SK-N-SH (cell line): ENCODE measurements around the gene GALM. TPM values are rescaled to one million over a fixed set of nuclear protein-coding genes. Genes with fewer than 3 reads are reported as not detected.

Source experiments
- CTCF ChIA-PET: fragments of 300-600, 350-600 bp; formaldehyde crosslinking; extraction: SDS; loops from one replicate; lab custom pipeline; 2021; lab: Yijun Ruan, JAX
- POLR2A ChIA-PET: fragments of 350-600 bp; sonication (Branson Sonifier 250); formaldehyde crosslinking; extraction: SDS; loops from one replicate; lab custom pipeline; 2020; ENCODE audit warnings: antibody characterized with exemption, inconsistent platforms; lab: Yijun Ruan, JAX
- DNase-seq: peaks from one replicate; pipeline ENCODE4 v3.0.0; 2012
- H2AFZ ChIP-seq: fragments of 200-600 bp; sonication (generic); 2 replicates; pipeline ENCODE4 v1.8.1; 2016; ENCODE audit warnings: antibody characterized with exemption, mild to moderate bottlenecking, low read depth
- H3F3A ChIP-seq: fragments of 200-600 bp; sonication (generic); replicated peaks from 2 replicates; pipeline ENCODE3; 2016; ENCODE audit warnings: antibody characterized with exemption, mild to moderate bottlenecking; ENCODE audit not compliant: insufficient read depth
- H3K27ac ChIP-seq, 2 experiments: fragments of 200-500 bp in 1 of 2; fragments of 200-600 bp in 1 of 2; sonication (Bioruptor generic) in 1 of 2; sonication (generic), shearing (Covaris generic) in 1 of 2; 2 replicates each; pipeline versions ENCODE4 v1.5.1 to v1.6.1; 2014 to 2016; ENCODE audit warnings: low read depth in 2 of 2, inconsistent platforms in 1 of 2, low read length in 1 of 2, mild to moderate bottlenecking in 1 of 2, mixed read lengths in 1 of 2
- H3K27me3 ChIP-seq: fragments of 200-600 bp; sonication (generic), shearing (Covaris generic); 2 replicates; pipeline ENCODE4 v1.6.1; 2016; ENCODE audit warnings: mixed run types; ENCODE audit not compliant: insufficient read depth
- H3K36me3 ChIP-seq, 2 experiments: fragments of 200-500 bp in 1 of 2; fragments of 200-600 bp in 1 of 2; sonication (Bioruptor generic) in 1 of 2; sonication (generic) in 1 of 2; replicated peaks in 1 of 2; 2 replicates each; pipeline versions ENCODE3 to v1.5.1; 2014 to 2016; ENCODE audit warnings: low read length in 1 of 2, mild to moderate bottlenecking in 1 of 2; ENCODE audit not compliant: insufficient read depth in 2 of 2, control insufficient read depth in 1 of 2
- H3K4me1 ChIP-seq, 2 experiments: fragments of 200-500 bp in 1 of 2; fragments of 200-600 bp in 1 of 2; sonication (Bioruptor generic) in 1 of 2; sonication (generic), shearing (Covaris generic) in 1 of 2; 2 replicates each; pipeline versions ENCODE4 v1.5.1 to v1.6.1; 2014 to 2016; ENCODE audit warnings: low read depth in 1 of 2, low read length in 1 of 2, mixed run types in 1 of 2; ENCODE audit not compliant: insufficient read depth in 2 of 2, control insufficient read depth in 1 of 2
- H3K4me2 ChIP-seq: fragments of 200-600 bp; sonication (generic), shearing (Covaris generic); 2 replicates; pipeline ENCODE4 v1.6.1; 2017; ENCODE audit warnings: mixed run types
- H3K4me3 ChIP-seq, 2 experiments: fragments of 200-500 bp in 1 of 2; fragments of 200-600 bp in 1 of 2; sonication (Bioruptor generic) in 1 of 2; sonication (generic), shearing (Covaris generic) in 1 of 2; 2 replicates each; pipeline versions ENCODE4 v1.5.1 to v1.8.1; 2014 to 2016; ENCODE audit warnings: low read depth in 2 of 2, inconsistent platforms in 1 of 2, low read length in 1 of 2, mild to moderate bottlenecking in 1 of 2, mixed read lengths in 1 of 2, moderate library complexity in 1 of 2
- H3K79me2 ChIP-seq: fragments of 200-600 bp; sonication (generic); 2 replicates; pipeline ENCODE4 v1.8.1; 2017; ENCODE audit warnings: mild to moderate bottlenecking; ENCODE audit not compliant: insufficient read depth
- H3K9ac ChIP-seq: fragments of 200-600 bp; sonication (generic); 2 replicates; pipeline ENCODE4 v1.6.1; 2017; ENCODE audit warnings: mixed run types
- H3K9me2 ChIP-seq: fragments of 200-600 bp; sonication (generic); 2 replicates; pipeline ENCODE4 v1.6.1; 2017; ENCODE audit warnings: mixed run types
- H3K9me3 ChIP-seq: fragments of 200-600 bp; sonication (generic); 2 replicates; pipeline ENCODE4 v1.6.1; 2017; ENCODE audit warnings: mixed run types, mild to moderate bottlenecking, moderate library complexity
- H4K20me1 ChIP-seq: fragments of 200-600 bp; sonication (generic); 2 replicates; pipeline ENCODE4 v1.6.1; 2017; ENCODE audit warnings: mild to moderate bottlenecking, mixed run types; ENCODE audit not compliant: insufficient read depth
- CTCF ChIP-seq: fragments of 200-600 bp; sonication (generic); IDR thresholded peaks from 2 replicates; pipeline ENCODE4 v1.6.1; 2017; ENCODE audit warnings: antibody characterized with exemption, mild to moderate bottlenecking, moderate library complexity
- ELF1 ChIP-seq: IDR thresholded peaks from 2 replicates; pipeline ENCODE4 v1.4.0; 2012
- IRF3 ChIP-seq: fragments of 150-350 bp; IDR thresholded peaks from 2 replicates; pipeline ENCODE4 v1.6.1; 2016; ENCODE audit warnings: mild to moderate bottlenecking, low read depth, low read length
- MAX ChIP-seq: IDR thresholded peaks from 2 replicates; pipeline ENCODE4 v1.4.0; 2012; ENCODE audit warnings: low read depth
- RXRA ChIP-seq: IDR thresholded peaks from 2 replicates; pipeline ENCODE4 v1.4.0; 2012; ENCODE audit warnings: low read depth, mild to moderate bottlenecking, borderline replicate concordance
- USF1 ChIP-seq: IDR thresholded peaks from 2 replicates; pipeline ENCODE4 v1.4.0; 2012; ENCODE audit warnings: low read depth, borderline replicate concordance
- YY1 ChIP-seq: IDR thresholded peaks from 2 replicates; pipeline ENCODE4 v1.4.0; 2012; ENCODE audit warnings: low read depth, mild to moderate bottlenecking
- WGBS: methylation state at CpG from one replicate; pipeline ENCODE4 v1.1.6; 2017; ENCODE audit warnings: low lambda C conversion rate; 5-methylcytosine and 5-hydroxymethylcytosine counted together
- polyA plus RNA-seq, 3 experiments: library from polyadenylated mRNA; depleted of rRNA; stranded (reverse); fragments of >200 nt; gene quantifications; 2 replicates each; pipeline ENCODE4 v1.2.3, GENCODE V29; 2012
- TF ChIP-seq, protein P1 (sequence below): IDR thresholded peaks from 2 replicates; pipeline ENCODE4; 2012

The GALM gene
- polyA plus RNA-seq, 1 of the 3 experiments (the other 2 are of a cell fraction), result 17.9 TPM

DNA sequence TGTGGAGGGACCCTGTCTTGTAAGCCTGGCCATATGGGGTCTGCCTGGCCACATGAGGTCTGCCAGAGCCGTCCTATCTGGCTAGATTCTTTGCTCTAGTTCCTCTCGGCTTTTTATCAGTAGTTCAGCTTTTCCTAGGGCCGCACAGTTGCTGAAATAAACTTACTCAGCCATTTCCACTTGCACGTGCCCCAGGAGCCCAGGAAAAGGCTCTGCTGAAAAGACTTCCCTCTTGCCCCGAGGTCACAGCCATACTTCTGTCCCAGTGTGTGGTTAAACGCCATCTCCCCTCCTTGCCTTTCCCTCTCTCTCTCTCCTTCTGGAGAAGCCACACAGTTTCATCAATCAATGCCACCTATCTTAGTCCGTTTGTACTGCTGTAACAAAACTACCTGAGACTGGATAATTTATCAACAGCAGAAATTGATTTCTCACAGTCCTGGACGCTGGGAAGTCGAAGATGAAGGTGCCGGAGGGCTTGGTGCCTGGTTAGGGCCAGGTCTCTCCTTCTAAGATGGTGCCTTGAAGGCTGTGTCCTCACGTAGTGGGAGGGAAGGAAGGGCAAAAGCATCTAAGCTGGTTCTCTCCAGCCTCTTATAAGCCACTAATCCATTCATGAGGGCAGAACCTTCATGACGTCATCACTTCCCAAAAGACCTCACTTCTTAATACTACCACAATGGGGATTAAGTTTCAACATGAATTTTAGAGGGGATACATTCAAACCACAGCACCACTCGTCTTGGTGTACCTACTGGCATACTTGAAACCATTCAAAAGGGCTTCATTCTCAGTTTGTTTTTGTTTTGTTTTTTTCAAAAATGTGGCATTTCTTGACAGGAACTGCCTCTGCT is 11.2 kb upstream of the GALM start (continued):
- TF ChIP-seq ELF1 (no peak), YY1 (no peak), MAX (no peak)
- TF ChIP-seq, protein P1, sequence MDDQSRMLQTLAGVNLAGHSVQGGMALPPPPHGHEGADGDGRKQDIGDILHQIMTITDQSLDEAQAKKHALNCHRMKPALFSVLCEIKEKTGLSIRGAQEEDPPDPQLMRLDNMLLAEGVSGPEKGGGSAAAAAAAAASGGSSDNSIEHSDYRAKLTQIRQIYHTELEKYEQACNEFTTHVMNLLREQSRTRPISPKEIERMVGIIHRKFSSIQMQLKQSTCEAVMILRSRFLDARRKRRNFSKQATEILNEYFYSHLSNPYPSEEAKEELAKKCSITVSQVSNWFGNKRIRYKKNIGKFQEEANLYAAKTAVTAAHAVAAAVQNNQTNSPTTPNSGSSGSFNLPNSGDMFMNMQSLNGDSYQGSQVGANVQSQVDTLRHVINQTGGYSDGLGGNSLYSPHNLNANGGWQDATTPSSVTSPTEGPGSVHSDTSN, result no peak

DNA sequence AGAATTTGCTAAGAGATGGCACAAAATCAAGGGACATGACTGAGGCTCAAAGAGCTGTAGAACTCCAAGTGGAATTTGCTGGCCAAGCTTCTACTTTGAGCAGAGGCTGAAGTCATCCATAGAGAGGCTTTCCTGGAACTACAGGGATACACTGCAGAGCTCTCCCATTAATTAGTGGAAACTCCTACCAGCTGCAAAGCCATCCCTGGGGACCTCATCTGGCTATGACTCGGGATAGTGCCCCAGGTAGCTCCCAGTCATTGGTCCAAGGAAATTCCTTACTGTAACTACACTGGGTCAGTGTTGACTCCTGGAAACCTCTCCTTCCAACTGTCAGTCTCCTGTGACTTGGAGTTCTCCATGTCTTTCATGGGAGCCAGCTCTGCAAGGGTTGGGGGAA is 10.5 kb upstream of the GALM start:
- H2AFZ ChIP-seq, result no peak overlapping the region
- ChIA-PET POLR2A (no interaction called here), CTCF (interaction anchor here (1.0 kb wide), 1 partner anchor 52 kb away, joined by 6 read pairs; no protein-coding TSS in a partner anchor)
- TF ChIP-seq USF1 (no peak), RXRA (no peak), CTCF (no peak), IRF3 (no peak)
- TF ChIP-seq, protein P1, result no peak
- no peaks in the 10 kb centered on the region for H3K4me1 ChIP-seq
- DNase-seq, result no peak
- H3K79me2 ChIP-seq, result no peaks in the 10 kb centered on the region
- H4K20me1 ChIP-seq, result no peaks in the 10 kb centered on the region
- no peak overlapping the region for H3K4me2 ChIP-seq
- H3K9me2 ChIP-seq, result no peaks in the 10 kb centered on the region
- WGBS, result 67% methylated on average over 1 of the region's 1 CpG
- no peaks in the 10 kb centered on the region for H3K36me3 ChIP-seq
- H3K4me3 ChIP-seq, result no peak overlapping the region
- H3K9ac ChIP-seq, result no peak overlapping the region
- no peaks in the 10 kb centered on the region for H3K9me3 ChIP-seq
- no peak overlapping the region for H3K27ac ChIP-seq
- H3F3A ChIP-seq, result no peaks in the 10 kb centered on the region
- H3K27me3 ChIP-seq, result no peaks in the 10 kb centered on the region
